HEK293 (cell line): ENCODE data around the gene PSTPIP1.

ENCODE experiments used
- ZNF174 ChIP-seq: fragments of 450-650 bp; formaldehyde crosslinking; IDR thresholded peaks from 2 replicates; pipeline ENCODE4 v1.5.0; 2017; ENCODE audit warnings: missing biosample characterization, mild to moderate bottlenecking, missing genetic modification characterization
- ZNF23 ChIP-seq: fragments of 450-650 bp; formaldehyde crosslinking; IDR thresholded peaks from 2 replicates; pipeline ENCODE4 v1.5.1; 2016; ENCODE audit warnings: missing biosample characterization, missing genetic modification characterization, borderline replicate concordance
- ZNF561 ChIP-seq: fragments of 450-650 bp; IDR thresholded peaks from 2 replicates; pipeline ENCODE4 v1.5.1; 2018; ENCODE audit warnings: missing biosample characterization, missing genetic modification characterization, borderline replicate concordance
- TF ChIP-seq, protein P1 (sequence below): fragments of 450-650 bp; formaldehyde crosslinking; IDR thresholded peaks from 2 replicates; pipeline ENCODE4 v1.5.1; 2016; ENCODE audit warnings: missing biosample characterization, missing genetic modification characterization

DNA sequence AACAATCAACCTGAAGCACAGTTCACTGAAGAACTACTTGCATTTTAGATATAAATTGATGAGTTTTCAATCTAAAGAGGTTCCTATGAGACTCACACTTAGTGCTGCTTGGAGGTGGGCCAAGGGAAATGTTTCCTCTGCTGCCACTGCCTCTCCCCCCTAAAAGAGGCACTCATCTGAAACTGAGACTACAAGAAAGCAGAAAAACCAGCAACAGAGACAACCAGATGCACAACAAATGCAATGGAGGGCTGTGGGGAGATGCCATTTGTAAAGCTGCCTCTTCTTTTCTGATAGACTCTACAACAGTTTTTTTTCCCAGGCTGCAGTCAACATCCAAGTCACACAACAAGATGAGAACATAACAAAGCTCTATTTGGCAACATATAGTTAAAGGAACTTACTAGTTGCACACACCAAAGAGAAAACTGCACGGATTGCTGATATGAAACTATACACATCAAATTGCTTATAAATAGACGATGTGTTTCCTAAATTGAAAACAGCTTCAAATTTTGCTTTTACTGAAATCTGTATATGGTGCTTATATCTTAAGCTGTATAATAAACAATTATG is 64.9 kb downstream of the PSTPIP1 start:
- TF ChIP-seq ZNF23 (no peak), ZNF174 (tag by site-specific recombination) (no peak), ZNF561 (tag by site-specific recombination) (no peak)
- TF ChIP-seq, protein P1, sequence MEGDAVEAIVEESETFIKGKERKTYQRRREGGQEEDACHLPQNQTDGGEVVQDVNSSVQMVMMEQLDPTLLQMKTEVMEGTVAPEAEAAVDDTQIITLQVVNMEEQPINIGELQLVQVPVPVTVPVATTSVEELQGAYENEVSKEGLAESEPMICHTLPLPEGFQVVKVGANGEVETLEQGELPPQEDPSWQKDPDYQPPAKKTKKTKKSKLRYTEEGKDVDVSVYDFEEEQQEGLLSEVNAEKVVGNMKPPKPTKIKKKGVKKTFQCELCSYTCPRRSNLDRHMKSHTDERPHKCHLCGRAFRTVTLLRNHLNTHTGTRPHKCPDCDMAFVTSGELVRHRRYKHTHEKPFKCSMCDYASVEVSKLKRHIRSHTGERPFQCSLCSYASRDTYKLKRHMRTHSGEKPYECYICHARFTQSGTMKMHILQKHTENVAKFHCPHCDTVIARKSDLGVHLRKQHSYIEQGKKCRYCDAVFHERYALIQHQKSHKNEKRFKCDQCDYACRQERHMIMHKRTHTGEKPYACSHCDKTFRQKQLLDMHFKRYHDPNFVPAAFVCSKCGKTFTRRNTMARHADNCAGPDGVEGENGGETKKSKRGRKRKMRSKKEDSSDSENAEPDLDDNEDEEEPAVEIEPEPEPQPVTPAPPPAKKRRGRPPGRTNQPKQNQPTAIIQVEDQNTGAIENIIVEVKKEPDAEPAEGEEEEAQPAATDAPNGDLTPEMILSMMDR = no peak
